ENCODE measurements around the gene ANGPTL2. TPM values are rescaled to one million over a fixed set of nuclear protein-coding genes. Genes with fewer than 3 reads are reported as not detected.

Gene ANGPTL2
- total RNA-seq, 4 donors from 2014 or later = 78.4 to 95.0 (median 87.3) TPM

- TF ChIP-seq CTCF (IDR thresholded peaks at IDR 0.05; ENCODE audit: low read depth) = no peak
Measured at GRCh38 chr9:127109212-127109711, 13.2 kb downstream of the ANGPTL2 start.

- no peak for TF ChIP-seq CTCF (IDR thresholded peaks at IDR 0.05; ENCODE audit: low read depth)
Measured at GRCh38 chr9:127107929-127108876, 14.2 kb downstream of the ANGPTL2 start.

- no peak for TF ChIP-seq CTCF (IDR thresholded peaks at IDR 0.05; ENCODE audit: low read depth)
Measured at GRCh38 chr9:127107171-127107928, 15.1 kb downstream of the ANGPTL2 start.

GRCh38 chr9:127106466-127106855, 16.0 kb downstream of the ANGPTL2 start:
- TF ChIP-seq CTCF (IDR thresholded peaks at IDR 0.05; ENCODE audit: low read depth) = no peak

GRCh38 chr9:127105805-127106465, 16.5 kb downstream of the ANGPTL2 start:
- TF ChIP-seq CTCF (IDR thresholded peaks at IDR 0.05; ENCODE audit: low read depth) = no peak

- TF ChIP-seq CTCF (IDR thresholded peaks at IDR 0.05; ENCODE audit: low read depth) = no peak
Measured at GRCh38 chr9:127104581-127105311, 17.7 kb downstream of the ANGPTL2 start.

Measured in subcutaneous adipose tissue (tissue), 4 donors.